Peyer's patch (tissue), 4 donors: Measurements from ENCODE around the gene IARS1.

Experiments used
- CTCF ChIP-seq, 6 experiments: fragments of 450-650 bp in 4 of 6; fragments of 200-600 bp in 2 of 6; sonication (generic) in 1 of 6; IDR thresholded peaks; one replicate each; pipeline ENCODE4 v1.5.1; 2017 to 2019; ENCODE audit warnings: antibody characterized with exemption in 6 of 6, mild to moderate bottlenecking in 3 of 6, moderate library complexity in 1 of 6
- POLR2A ChIP-seq, 2 donors: fragments of 450-650 bp; IDR thresholded peaks; one replicate each; pipeline ENCODE4 v1.5.1; 2017; ENCODE audit warnings: antibody characterized with exemption in 2 of 2, mild to moderate bottlenecking in 2 of 2, moderate library complexity in 2 of 2

DNA sequence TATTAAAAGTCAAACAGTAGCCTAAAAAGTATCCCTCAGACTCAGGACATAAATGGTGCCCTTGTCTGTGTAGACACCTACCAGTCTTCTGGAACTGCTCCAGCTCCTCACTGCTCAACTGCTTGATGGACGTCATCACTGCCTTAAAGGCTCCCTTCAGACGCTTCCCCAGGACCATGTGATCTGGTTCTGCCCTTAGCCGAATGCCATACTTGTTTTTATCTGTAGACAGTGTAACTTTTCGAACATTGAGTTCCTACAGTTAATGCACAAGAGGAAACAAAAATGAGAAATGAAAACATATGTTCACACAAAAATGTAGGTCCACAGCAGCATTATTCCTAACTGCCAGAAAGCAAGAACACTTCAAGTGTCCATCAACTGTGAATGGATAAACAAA lies 46.2 kb downstream of the IARS1 start:
- TF ChIP-seq CTCF (IDR thresholded peaks at IDR 0.05), result no peak
- no peak for TF ChIP-seq POLR2A (IDR thresholded peaks at IDR 0.05)
